CD4-positive, alpha-beta memory T cell (primary cell): Measurements from ENCODE around the gene ART4. TPM values are rescaled to one million over a fixed set of nuclear protein-coding genes. Genes with fewer than 3 reads are reported as not detected.

ENCODE experiments used
- CTCF ChIA-PET: fragments of 350-600 bp; sonication (Branson Sonifier 250); formaldehyde crosslinking; loops from one replicate; lab custom pipeline; 2021; ENCODE audit warnings: inconsistent platforms; ENCODE audit not compliant: partially characterized antibody; lab: Charles Lee
- POLR2A ChIA-PET: fragments of 350-600 bp; sonication (Branson Sonifier 250); formaldehyde crosslinking; loops from one replicate; lab custom pipeline; 2021; ENCODE audit not compliant: partially characterized antibody; lab: Charles Lee
- DNase-seq, 5 donors: peaks; one replicate each; pipeline versions ENCODE4 v3.0.0 to v3.0.0-alpha.2; 2020 to 2022; ENCODE audit warnings: mixed read lengths in 1 of 5
- H3K27ac ChIP-seq: one replicate; pipeline ENCODE4 v1.7.0; 2013; ENCODE audit warnings: low read depth, low read length
- H3K27me3 ChIP-seq: 2 replicates; pipeline ENCODE4 v1.7.0; 2013; ENCODE audit warnings: mild to moderate bottlenecking, low read length, moderate library complexity; ENCODE audit not compliant: insufficient read depth
- H3K36me3 ChIP-seq: 2 replicates; pipeline ENCODE4 v1.7.0; 2013; ENCODE audit warnings: mild to moderate bottlenecking, low read length, moderate library complexity; ENCODE audit not compliant: insufficient read depth
- H3K4me1 ChIP-seq: 2 replicates; pipeline ENCODE4 v1.7.0; 2013; ENCODE audit warnings: mild to moderate bottlenecking, low read length, moderate library complexity; ENCODE audit not compliant: insufficient read depth
- H3K4me3 ChIP-seq, 2 donors: one replicate each; pipeline ENCODE4 v1.7.0; 2013; ENCODE audit warnings: low read length in 2 of 2, mild to moderate bottlenecking in 1 of 2
- H3K9me3 ChIP-seq, 2 donors: one replicate each; pipeline ENCODE4 v1.7.0; 2013; ENCODE audit warnings: low read length in 2 of 2, control low read depth in 1 of 2; ENCODE audit not compliant: control insufficient read depth in 1 of 2
- H3K27ac Mint-ChIP-seq, 7 donors: one replicate each; pipeline ENCODE4 v1.8.0; 2020 to 2021; ENCODE audit warnings: mixed read lengths in 7 of 7, mild to moderate bottlenecking in 6 of 7, inconsistent platforms in 3 of 7, moderate library complexity in 3 of 7
- H3K27me3 Mint-ChIP-seq, 2 donors: one replicate each; pipeline ENCODE4 v1.8.0; 2020 to 2021; ENCODE audit warnings: mixed read lengths in 2 of 2
- H3K36me3 Mint-ChIP-seq, 2 donors: one replicate each; pipeline ENCODE4 v1.8.0; 2020 to 2021; ENCODE audit warnings: mixed read lengths in 2 of 2, inconsistent platforms in 1 of 2, mild to moderate bottlenecking in 1 of 2
- H3K4me1 Mint-ChIP-seq, 4 donors: one replicate each; pipeline ENCODE4 v1.8.0; 2020 to 2021; ENCODE audit warnings: mixed read lengths in 4 of 4, mild to moderate bottlenecking in 1 of 4
- H3K4me3 Mint-ChIP-seq, 8 donors: one replicate each; pipeline ENCODE4 v1.8.0; 2020 to 2021; ENCODE audit warnings: mixed read lengths in 8 of 8, mild to moderate bottlenecking in 7 of 8, moderate library complexity in 6 of 8, inconsistent platforms in 3 of 8
- H3K9me3 Mint-ChIP-seq, 8 donors: one replicate each; pipeline ENCODE4 v1.8.0; 2020 to 2021; ENCODE audit warnings: mixed read lengths in 8 of 8, mild to moderate bottlenecking in 5 of 8, inconsistent platforms in 3 of 8, moderate library complexity in 1 of 8
- intact Hi-C: fragments of 100-400 bp; cut with micrococcal nuclease; formaldehyde crosslinking; loops from one replicate; pipeline ENCODE4 v1.15.1; 2023
- polyA plus RNA-seq, 2 donors: library from polyadenylated mRNA; unstranded; fragments of 300-500 nt; fragmentation: Illumina TruSeq; gene quantifications; one replicate each; pipeline ENCODE4 v1.2.3, GENCODE V29; 2021
- total RNA-seq, 2 experiments: library from RNA; stranded (reverse); gene quantifications; one replicate each; pipeline ENCODE4 v1.2.3, GENCODE V29; 2021

Gene ART4
- total RNA-seq (not detected), polyA plus RNA-seq (not detected)

GRCh38 chr12:14843425-14843887 lies at the start of gene ART4:
ART4 (minus strand) TSS chr12:14843526; CDS start chr12:14843113, 413 bp downstream.
- Histone ChIP-seq H3K4me3 (no peak within 1 kb of the TSS), H3K9me3 (no peaks in the 10 kb centered on the region), H3K27ac (no peak within 1 kb of the TSS), H3K27me3 (peaks cover 5% of the 10 kb centered on the region), H3K36me3 (no peaks in the 10 kb centered on the region), H3K4me1 (peaks cover 3% of the 10 kb centered on the region)
- peaks cover 0 to 2% (median 0%) of the 10 kb centered on the region in 8 donors for H3K9me3 Mint-ChIP-seq
- peaks cover 3 to 9% of the 10 kb centered on the region in 2 donors for H3K27me3 Mint-ChIP-seq
- H3K27ac Mint-ChIP-seq, result no peak within 1 kb of the TSS
- POLR2A ChIA-PET, result interaction anchor here (3.5 kb wide), 1 partner anchor 152 kb away, joined by 9 read pairs; no protein-coding TSS in a partner anchor
- CTCF ChIA-PET, result interaction anchor here (0.9 to 7.6 kb wide), 3 partner anchors 12 to 378 kb away, joined by 3 to 191 read pairs (median 4); partner anchors contain the start of gene RERG
- no peak within 1 kb of the TSS for H3K4me3 Mint-ChIP-seq
- intact Hi-C loops, result loop anchor here (10.0 kb wide), 1 partner anchor 209 kb away; no protein-coding TSS in a partner anchor
- H3K4me1 Mint-ChIP-seq, result peaks cover 0 to 5% (median 1%) of the 10 kb centered on the region in 4 donors
- no peak for DNase-seq
- H3K36me3 Mint-ChIP-seq, result no peaks in the 10 kb centered on the region

- ChIA-PET POLR2A (no interaction called here), CTCF (interaction anchor here (1.1 to 1.6 kb wide), 3 partner anchors 10 to 44 kb away, joined by 3 to 4 read pairs (median 4); no protein-coding TSS in a partner anchor)
- H3K27me3 Mint-ChIP-seq, result peaks cover 0 to 3% of the 10 kb centered on the region in 2 donors
- no peak for DNase-seq
- H3K36me3 Mint-ChIP-seq, result no peaks in the 10 kb centered on the region
- no peaks in the 10 kb centered on the region for H3K36me3 ChIP-seq
- no peak overlapping the region for H3K27ac Mint-ChIP-seq
- no peak overlapping the region for H3K4me3 ChIP-seq
- intact Hi-C loops, result no loop called here
- no peaks in the 10 kb centered on the region for H3K9me3 ChIP-seq
- no peak overlapping the region for H3K27ac ChIP-seq
- no peaks in the 10 kb centered on the region for H3K4me1 Mint-ChIP-seq
- H3K4me3 Mint-ChIP-seq, result no peak overlapping the region
- no peaks in the 10 kb centered on the region for H3K9me3 Mint-ChIP-seq
- H3K27me3 ChIP-seq, result no peaks in the 10 kb centered on the region
- H3K4me1 ChIP-seq, result no peaks in the 10 kb centered on the region
Observed at GRCh38 chr12:14892726-14893505, 49.6 kb upstream of the ART4 start.

GRCh38 chr12:14890701-14891100 lies 47.4 kb upstream of the ART4 start:
- no peaks in the 10 kb centered on the region for H3K36me3 ChIP-seq
- Mint-ChIP-seq H3K27me3 (peaks cover 0 to 6% of the 10 kb centered on the region in 2 donors), H3K36me3 (no peaks in the 10 kb centered on the region), H3K4me1 (peaks cover 0 to 6% (median under 1%) of the 10 kb centered on the region in 4 donors), H3K4me3 (no peak overlapping the region), H3K27ac (no peak overlapping the region), H3K9me3 (no peaks in the 10 kb centered on the region)
- CTCF ChIA-PET, result interaction anchor here (1.2 kb wide), 1 partner anchor 14 kb away, joined by 4 read pairs; no protein-coding TSS in a partner anchor
- DNase-seq, result no peak
- POLR2A ChIA-PET, result no interaction called here
- H3K9me3 ChIP-seq, result no peaks in the 10 kb centered on the region
- H3K27ac ChIP-seq, result no peak overlapping the region
- no peaks in the 10 kb centered on the region for H3K4me1 ChIP-seq
- H3K27me3 ChIP-seq, result no peaks in the 10 kb centered on the region
- H3K4me3 ChIP-seq, result no peak overlapping the region
- intact Hi-C loops, result loop anchor here (2.0 kb wide), 1 partner anchor 20 kb away; no protein-coding TSS in a partner anchor

- Histone ChIP-seq H3K27ac (no peak overlapping the region), H3K27me3 (no peaks in the 10 kb centered on the region), H3K9me3 (no peaks in the 10 kb centered on the region), H3K4me3 (no peak overlapping the region), H3K36me3 (no peaks in the 10 kb centered on the region), H3K4me1 (peaks cover 14% of the 10 kb centered on the region)
- Mint-ChIP-seq H3K27me3 (peaks cover 2 to 6% of the 10 kb centered on the region in 2 donors), H3K4me3 (no peak overlapping the region), H3K36me3 (no peaks in the 10 kb centered on the region), H3K9me3 (no peaks in the 10 kb centered on the region), H3K4me1 (peaks cover 7 to 20% (median 13%) of the 10 kb centered on the region in 4 donors), H3K27ac (no peak overlapping the region)
- POLR2A ChIA-PET, result no interaction called here
- CTCF ChIA-PET, result interaction anchor here (0.8 to 1.7 kb wide), 2 partner anchors 39 to 109 kb away, joined by 3 to 5 read pairs; no protein-coding TSS in a partner anchor
- no peak for DNase-seq
- intact Hi-C loops, result loop anchor here (5.0 to 10.0 kb wide), 2 partner anchors 36 to 81 kb away; partner anchors contain the start of genes C12orf60 and WBP11
Observed at GRCh38 chr12:14886271-14886670, 42.9 kb upstream of the ART4 start.

GRCh38 chr12:14885718-14886221 lies 42.4 kb upstream of the ART4 start, which contains the start of gene MGP:
MGP (minus strand) TSS chr12:14885854; CDS start chr12:14885791, 63 bp downstream.
- Histone ChIP-seq H3K9me3 (no peaks in the 10 kb centered on the region), H3K27ac (no peak within 1 kb of the TSS), H3K4me1 (peaks cover 17% of the 10 kb centered on the region), H3K4me3 (no peak within 1 kb of the TSS), H3K36me3 (no peaks in the 10 kb centered on the region), H3K27me3 (no peaks in the 10 kb centered on the region)
- DNase-seq, result no peak
- H3K4me3 Mint-ChIP-seq, result peak within 1 kb of the TSS; percentile 8 to 85 (median 64)
- peaks cover 2 to 6% of the 10 kb centered on the region in 2 donors for H3K27me3 Mint-ChIP-seq
- intact Hi-C loops, result loop anchor here (5.0 to 10.0 kb wide), 2 partner anchors 37 to 81 kb away; partner anchors contain the start of genes C12orf60 and WBP11
- H3K27ac Mint-ChIP-seq, result peak within 1 kb of the TSS in 6 of 7 donors; percentile 26 to 91 (median 77)
- peaks cover 10 to 23% (median 16%) of the 10 kb centered on the region in 4 donors for H3K4me1 Mint-ChIP-seq
- ChIA-PET POLR2A (no interaction called here), CTCF (no interaction called here)
- no peaks in the 10 kb centered on the region for H3K36me3 Mint-ChIP-seq
- H3K9me3 Mint-ChIP-seq, result no peaks in the 10 kb centered on the region

GRCh38 chr12:14884458-14884878 lies 41.1 kb upstream of the ART4 start:
- intact Hi-C loops, result loop anchor here (10.0 kb wide), 1 partner anchor 80 kb away; the partner anchor contains the start of genes C12orf60 and WBP11
- peaks cover 2 to 6% of the 10 kb centered on the region in 2 donors for H3K27me3 Mint-ChIP-seq
- Histone ChIP-seq H3K36me3 (no peaks in the 10 kb centered on the region), H3K4me3 (no peak overlapping the region), H3K27me3 (no peaks in the 10 kb centered on the region), H3K27ac (no peak overlapping the region), H3K4me1 (peaks cover 20% of the 10 kb centered on the region), H3K9me3 (no peaks in the 10 kb centered on the region)
- H3K4me1 Mint-ChIP-seq, result peaks cover 14 to 35% (median 24%) of the 10 kb centered on the region in 4 donors
- H3K27ac Mint-ChIP-seq, result peak overlapping the region; percentile 26 to 91 (median 77)
- POLR2A ChIA-PET, result interaction anchor here (0.6 to 1.6 kb wide), 7 partner anchors 10 to 111 kb away, joined by 3 to 6 read pairs (median 3); partner anchors contain the start of genes C12orf60 and WBP11
- CTCF ChIA-PET, result interaction anchor here (0.6 to 2.0 kb wide), 3 partner anchors 11 to 52 kb away, joined by 3 to 5 read pairs (median 5); no protein-coding TSS in a partner anchor
- H3K9me3 Mint-ChIP-seq, result no peaks in the 10 kb centered on the region
- peak; percentile 83 to 89 (median 86) for DNase-seq
- H3K4me3 Mint-ChIP-seq, result peak overlapping the region; percentile 8 to 85 (median 64)
- peaks cover 0 to 5% of the 10 kb centered on the region in 2 donors for H3K36me3 Mint-ChIP-seq
